ENCODE data around the gene FAM131A.

Gene FAM131A

GRCh38 chr3:184343200-184343876, 5.9 kb downstream of the FAM131A start:
- no peak for DNase-seq

- DNase-seq: no peak
Observed at GRCh38 chr3:184344579-184345316, 7.3 kb downstream of the FAM131A start.

GRCh38 chr3:184345317-184346144, 8.1 kb downstream of the FAM131A start:
- no peak for DNase-seq

GRCh38 chr3:184346480-184347190, 9.2 kb downstream of the FAM131A start:
- DNase-seq: no peak

- DNase-seq: no peak
Observed at GRCh38 chr3:184347321-184348056, 10.1 kb downstream of the FAM131A start.

- no peak for DNase-seq
Observed at GRCh38 chr3:184348057-184348382, 10.6 kb downstream of the FAM131A start.

- DNase-seq: no peak
Observed at GRCh38 chr3:184349563-184350470, 12.4 kb downstream of the FAM131A start.

- DNase-seq: no peak
Observed at GRCh38 chr3:184350618-184351017, 13.2 kb downstream of the FAM131A start.

GRCh38 chr3:184351511-184352148, 14.2 kb downstream of the FAM131A start:
- no peak for DNase-seq

- no peak for DNase-seq
Observed at GRCh38 chr3:184352149-184352785, 14.9 kb downstream of the FAM131A start.

- DNase-seq: no peak
Observed at GRCh38 chr3:184352897-184353545, 15.6 kb downstream of the FAM131A start.

GRCh38 chr3:184353546-184353941, 16.1 kb downstream of the FAM131A start:
- DNase-seq: no peak

- DNase-seq: no peak
Observed at GRCh38 chr3:184354121-184354728, 16.8 kb downstream of the FAM131A start.

GRCh38 chr3:184354754-184355153, 17.4 kb downstream of the FAM131A start:
- DNase-seq: no peak

GRCh38 chr3:184355261-184356040, 18.1 kb downstream of the FAM131A start:
- DNase-seq: no peak

GRCh38 chr3:184357248-184358123, 20.1 kb downstream of the FAM131A start:
- DNase-seq: no peak

- no peak for DNase-seq
Observed at GRCh38 chr3:184358124-184358767, 20.8 kb downstream of the FAM131A start.

Measured in cortex of kidney (tissue), 1 donor.